PC-3 (cell line): ENCODE measurements around the gene MIOX. TPM values are rescaled to one million over a fixed set of nuclear protein-coding genes. Genes with fewer than 3 reads are reported as not detected.

ENCODE experiments used
- ATAC-seq: fragments of 200-7000 bp; cut with Tn5 transposase; 2 replicates; pipeline ENCODE4 v1.9.1; 2020; ENCODE audit warnings: mild to moderate bottlenecking, moderate library complexity
- BruUV-seq: library from RNA; stranded (reverse); fragments of 400-500 nt; replicated peaks from 2 replicates; lab custom pipeline; 2021; lab: Mats Ljungman, UMichigan
- CTCF ChIA-PET: fragments of 300-600 bp; sonication (Branson Sonifier 250); formaldehyde crosslinking; loops from one replicate; lab custom pipeline; 2022; ENCODE audit warnings: antibody characterized with exemption; lab: Charles Lee
- POLR2A ChIA-PET: fragments of 300-600 bp; sonication (Branson Sonifier 250); formaldehyde crosslinking; loops from one replicate; lab custom pipeline; 2022; ENCODE audit warnings: antibody characterized with exemption; ENCODE audit not compliant: unreplicated experiment; lab: Charles Lee
- DNase-seq: peaks from one replicate; pipeline ENCODE4 v3.0.0-alpha.2; 2015
- H2AFZ ChIP-seq: fragments of 300-600 bp; sonication (generic); 2 replicates; pipeline ENCODE4 v1.6.0; 2016; ENCODE audit warnings: antibody characterized with exemption, low read length
- H3F3A ChIP-seq: fragments of 300-600 bp; sonication (generic); one replicate; pipeline ENCODE4 v1.6.0; 2017; ENCODE audit warnings: antibody characterized with exemption, low read length, control low read depth, mild to moderate bottlenecking; ENCODE audit not compliant: unreplicated experiment
- H3K27ac ChIP-seq: fragments of 300-600 bp; sonication (generic); 2 replicates; pipeline ENCODE4 v1.5.1; 2016; ENCODE audit warnings: mild to moderate bottlenecking, low read length
- H3K27me3 ChIP-seq: fragments of 300-600 bp; sonication (generic); 2 replicates; pipeline ENCODE4 v1.6.1; 2016; ENCODE audit warnings: low read length, mixed read lengths
- H3K36me3 ChIP-seq: fragments of 300-600 bp; sonication (generic); 2 replicates; pipeline ENCODE4 v1.6.1; 2016; ENCODE audit warnings: low read depth, mixed run types, low read length, mixed read lengths
- H3K4me1 ChIP-seq: fragments of 300-600 bp; sonication (generic); 2 replicates; pipeline ENCODE4 v1.5.1; 2016; ENCODE audit warnings: low read length; ENCODE audit not compliant: insufficient read depth
- H3K4me2 ChIP-seq: fragments of 300-600 bp; sonication (generic); 2 replicates; pipeline ENCODE4 v1.6.0; 2016; ENCODE audit warnings: low read length
- H3K4me3 ChIP-seq: fragments of 300-600 bp; sonication (generic); 2 replicates; pipeline ENCODE4 v1.5.1; 2016; ENCODE audit warnings: mild to moderate bottlenecking, low read length, mixed read lengths
- H3K79me2 ChIP-seq: fragments of 300-600 bp; sonication (generic); 2 replicates; pipeline ENCODE4 v1.6.1; 2017; ENCODE audit warnings: low read length, mixed read lengths
- H3K9ac ChIP-seq: fragments of 300-600 bp; sonication (generic); 2 replicates; pipeline ENCODE4 v1.6.0; 2016; ENCODE audit warnings: mild to moderate bottlenecking, low read length
- H3K9me2 ChIP-seq: fragments of 300-600 bp; sonication (generic); replicated peaks from 2 replicates; pipeline ENCODE4 v1.6.1; 2016; ENCODE audit warnings: mixed run types, low read length, mixed read lengths
- H3K9me3 ChIP-seq: fragments of 300-600 bp; sonication (generic); 2 replicates; pipeline ENCODE4 v1.6.1; 2016; ENCODE audit warnings: low read length, mixed read lengths
- H4K20me1 ChIP-seq: fragments of 300-600 bp; sonication (generic); 2 replicates; pipeline ENCODE4 v1.6.1; 2016; ENCODE audit warnings: low read length, mixed read lengths
- EZH2 ChIP-seq: fragments of 300-600 bp; sonication (generic); IDR thresholded peaks from one replicate; pipeline ENCODE4 v1.6.1; 2017; ENCODE audit warnings: antibody characterized with exemption, mild to moderate bottlenecking, low read length; ENCODE audit not compliant: unreplicated experiment
- EZH2phosphoT487 ChIP-seq: fragments of 300-600 bp; sonication (generic); IDR thresholded peaks from 2 replicates; pipeline ENCODE4 v1.6.1; 2018; ENCODE audit warnings: mild to moderate bottlenecking, antibody characterized with exemption, low read length, borderline replicate concordance
- intact Hi-C: fragments of 100-400 bp; cut with micrococcal nuclease; formaldehyde crosslinking; loops from 2 replicates; pipeline ENCODE4 v1.9.0; 2023
- total RNA-seq: library from RNA; depleted of rRNA; stranded (reverse); fragments of >200 nt; gene quantifications from 2 replicates; pipeline ENCODE4 v1.2.3, GENCODE V29; 2014
- TF ChIP-seq, protein P1 (sequence below): fragments of 300-600 bp; sonication (generic); conservative IDR thresholded peaks from 2 replicates; pipeline ENCODE4 v1.5.1; 2017; ENCODE audit warnings: antibody characterized with exemption, low read depth, mild to moderate bottlenecking, low read length

MIOX gene
- total RNA-seq, 1 experiment from 2014 or later, result not detected

- peaks cover 28% of the 10 kb centered on the region for H3K4me1 ChIP-seq
- H3K4me3 ChIP-seq, result no peak overlapping the region
- BruUV-seq, result no TSS peak
- H3K9me3 ChIP-seq, result no peaks in the 10 kb centered on the region
- TF ChIP-seq EZH2 (no peak), EZH2phosphoT487 (no peak)
- TF ChIP-seq, protein P1, sequence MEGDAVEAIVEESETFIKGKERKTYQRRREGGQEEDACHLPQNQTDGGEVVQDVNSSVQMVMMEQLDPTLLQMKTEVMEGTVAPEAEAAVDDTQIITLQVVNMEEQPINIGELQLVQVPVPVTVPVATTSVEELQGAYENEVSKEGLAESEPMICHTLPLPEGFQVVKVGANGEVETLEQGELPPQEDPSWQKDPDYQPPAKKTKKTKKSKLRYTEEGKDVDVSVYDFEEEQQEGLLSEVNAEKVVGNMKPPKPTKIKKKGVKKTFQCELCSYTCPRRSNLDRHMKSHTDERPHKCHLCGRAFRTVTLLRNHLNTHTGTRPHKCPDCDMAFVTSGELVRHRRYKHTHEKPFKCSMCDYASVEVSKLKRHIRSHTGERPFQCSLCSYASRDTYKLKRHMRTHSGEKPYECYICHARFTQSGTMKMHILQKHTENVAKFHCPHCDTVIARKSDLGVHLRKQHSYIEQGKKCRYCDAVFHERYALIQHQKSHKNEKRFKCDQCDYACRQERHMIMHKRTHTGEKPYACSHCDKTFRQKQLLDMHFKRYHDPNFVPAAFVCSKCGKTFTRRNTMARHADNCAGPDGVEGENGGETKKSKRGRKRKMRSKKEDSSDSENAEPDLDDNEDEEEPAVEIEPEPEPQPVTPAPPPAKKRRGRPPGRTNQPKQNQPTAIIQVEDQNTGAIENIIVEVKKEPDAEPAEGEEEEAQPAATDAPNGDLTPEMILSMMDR, result no peak
- intact Hi-C loops, result no loop called here
- peaks cover 58% of the 10 kb centered on the region for H3K79me2 ChIP-seq
- H3K4me2 ChIP-seq, result peak overlapping the region; percentile 43
- H4K20me1 ChIP-seq, result peaks cover 48% of the 10 kb centered on the region
- no peaks in the 10 kb centered on the region for H3F3A ChIP-seq
- H3K36me3 ChIP-seq, result no peaks in the 10 kb centered on the region; the same call in none of the 2 replicates
- no peak overlapping the region for H2AFZ ChIP-seq
- ChIA-PET CTCF (no interaction called here), POLR2A (interaction anchor here (0.6 kb wide), 1 partner anchor 38 kb away, joined by 5 read pairs; the partner anchor contains the start of genes LMF2 and NCAPH2)
- 0 out of 2 replicates have a peak overlapping the region, but pooled peaks have one; percentile 16 for H3K27ac ChIP-seq
- no peak overlapping the region for H3K9ac ChIP-seq
- H3K27me3 ChIP-seq, result no peaks in the 10 kb centered on the region
- ATAC-seq, result peak; percentile 74
- H3K9me2 ChIP-seq, result no peaks in the 10 kb centered on the region
- DNase-seq, result peak; percentile 64
These were observed 17.0 kb upstream of the MIOX start for GRCh38 chr22:50469377-50470305.

GRCh38 chr22:50470491-50470890, 16.2 kb upstream of the MIOX start:
- no peak for TF ChIP-seq EZH2
- TF ChIP-seq, protein P1, result no peak
- no peak for TF ChIP-seq EZH2phosphoT487
- CTCF ChIA-PET, result no interaction called here
- Histone ChIP-seq H2AFZ (no peak overlapping the region), H3K9me2 (no peaks in the 10 kb centered on the region), H3K79me2 (peaks cover 58% of the 10 kb centered on the region), H3K4me3 (no peak overlapping the region), H3F3A (no peaks in the 10 kb centered on the region), H3K4me2 (peak overlapping the region; percentile 43), H4K20me1 (peaks cover 48% of the 10 kb centered on the region), H3K4me1 (peaks cover 32% of the 10 kb centered on the region), H3K27ac (0 out of 2 replicates have a peak overlapping the region, but pooled peaks have one; percentile 16), H3K27me3 (no peaks in the 10 kb centered on the region), H3K9ac (no peak overlapping the region), H3K36me3 (no peaks in the 10 kb centered on the region; the same call in none of the 2 replicates), H3K9me3 (no peaks in the 10 kb centered on the region)
- intact Hi-C loops, result no loop called here
- no peak for ATAC-seq
- POLR2A ChIA-PET, result no interaction called here
- DNase-seq, result no peak
- no TSS peak for BruUV-seq
